Natural killer cell (primary cell): Measurements from ENCODE around the gene RASGEF1C. TPM values are rescaled to one million over a fixed set of nuclear protein-coding genes. Genes with fewer than 3 reads are reported as not detected.

ENCODE experiments used
- ATAC-seq, 3 donors: fragments of 150-1000 bp in 2 of 3; fragments of 200-7000 bp in 1 of 3; cut with Tn5 transposase; 1 replicate in 1 of 3; 2 replicates in 2 of 3; pipeline ENCODE4 v1.10.0; 2021; ENCODE audit warnings: mild to moderate bottlenecking in 2 of 3, moderate library complexity in 2 of 3
- DNase-seq, 2 donors: peaks; one replicate each; pipeline versions ENCODE4 v3.0.0 to v3.0.0-alpha.2; 2013 to 2021; ENCODE audit warnings: mixed read lengths in 1 of 2
- H3K27ac ChIP-seq: one replicate; pipeline ENCODE4 v1.5.1; 2013; ENCODE audit warnings: mild to moderate bottlenecking, low read length
- H3K27me3 ChIP-seq: one replicate; pipeline ENCODE4 v1.6.1; 2013; ENCODE audit warnings: low read length; ENCODE audit not compliant: control insufficient read depth, insufficient read depth
- H3K36me3 ChIP-seq: one replicate; pipeline ENCODE4 v1.6.1; 2013; ENCODE audit warnings: low read length; ENCODE audit not compliant: control insufficient read depth, insufficient read depth
- H3K4me1 ChIP-seq: one replicate; pipeline ENCODE4 v1.6.1; 2013; ENCODE audit warnings: low read length; ENCODE audit not compliant: control insufficient read depth, insufficient read depth
- H3K4me3 ChIP-seq: one replicate; pipeline ENCODE4 v1.5.1; 2013; ENCODE audit warnings: low read length
- H3K9me3 ChIP-seq: one replicate; pipeline ENCODE4 v1.6.1; 2013; ENCODE audit warnings: low read length; ENCODE audit not compliant: control insufficient read depth, insufficient read depth
- H3K27ac Mint-ChIP-seq, 2 donors: one replicate each; pipeline ENCODE4 v1.8.0; 2022; ENCODE audit warnings: mild to moderate bottlenecking in 2 of 2, mixed read lengths in 2 of 2, moderate library complexity in 1 of 2
- H3K27me3 Mint-ChIP-seq, 2 donors: one replicate each; pipeline ENCODE4 v1.8.0; 2022; ENCODE audit warnings: low read depth in 2 of 2, mixed read lengths in 2 of 2
- H3K36me3 Mint-ChIP-seq: one replicate; pipeline ENCODE4 v1.8.0; 2022; ENCODE audit warnings: mixed read lengths
- H3K4me1 Mint-ChIP-seq, 2 donors: one replicate each; pipeline ENCODE4 v1.8.0; 2022; ENCODE audit warnings: mixed read lengths in 2 of 2
- H3K4me3 Mint-ChIP-seq: one replicate; pipeline ENCODE4 v1.8.0; 2022; ENCODE audit warnings: mild to moderate bottlenecking, moderate library complexity, mixed read lengths
- H3K9me3 Mint-ChIP-seq, 2 donors: one replicate each; pipeline ENCODE4 v1.8.0; 2022; ENCODE audit warnings: mixed read lengths in 2 of 2
- CTCF ChIP-seq: fragments of 200-600 bp; IDR thresholded peaks from one replicate; pipeline ENCODE4 v1.8.0; 2022; ENCODE audit warnings: antibody characterized with exemption
- WGBS: methylation state at CpG from one replicate; pipeline ENCODE4 v1.1.7; 2013; ENCODE audit warnings: missing lambda C conversion rate; ENCODE audit not compliant: insufficient coverage; 5-methylcytosine and 5-hydroxymethylcytosine counted together
- intact Hi-C: fragments of 100-400 bp; cut with micrococcal nuclease; formaldehyde crosslinking; loops from one replicate; pipeline ENCODE4 v1.14.2; 2022
- total RNA-seq, 4 donors: library from RNA; stranded (reverse); fragments of 120-200 nt in 1 of 4; gene quantifications; one replicate each; pipeline versions ENCODE4 v1.2.3 to v1.2.4, GENCODE V29; 2013 to 2022

The RASGEF1C gene
- total RNA-seq, 3 donors from 2014 or later (not counting 1 experiment from before 2014, with no cell fraction given) = not detected

GRCh38 chr5:180056153-180056552 is 152.9 kb downstream of the RASGEF1C start:
- Histone ChIP-seq H3K4me1 (no peaks in the 10 kb centered on the region), H3K27ac (no peak overlapping the region), H3K9me3 (no peaks in the 10 kb centered on the region), H3K27me3 (no peaks in the 10 kb centered on the region), H3K36me3 (no peaks in the 10 kb centered on the region), H3K4me3 (no peak overlapping the region)
- Mint-ChIP-seq H3K4me1 (peaks cover 14 to 26% of the 10 kb centered on the region in 2 donors), H3K9me3 (no peaks in the 10 kb centered on the region), H3K36me3 (no peaks in the 10 kb centered on the region), H3K27ac (no peak overlapping the region), H3K27me3 (no peaks in the 10 kb centered on the region), H3K4me3 (no peak overlapping the region)
- intact Hi-C loops = no loop called here
- no peak for ATAC-seq
- WGBS = 100% methylated on average over 1 of the region's 1 CpG
- DNase-seq = no peak
- TF ChIP-seq CTCF = no peak

- H3K9me3 ChIP-seq = no peaks in the 10 kb centered on the region
- no peaks in the 10 kb centered on the region for H3K4me1 ChIP-seq
- Mint-ChIP-seq H3K4me1 (peaks cover 22 to 32% of the 10 kb centered on the region in 2 donors), H3K27me3 (no peaks in the 10 kb centered on the region), H3K4me3 (no peak overlapping the region), H3K36me3 (no peaks in the 10 kb centered on the region), H3K9me3 (no peaks in the 10 kb centered on the region), H3K27ac (no peak overlapping the region)
- 85% methylated on average over 6 of the region's 6 CpGs for WGBS
- ATAC-seq (no peak), DNase-seq (no peak)
- intact Hi-C loops = no loop called here
- H3K36me3 ChIP-seq = no peaks in the 10 kb centered on the region
- H3K4me3 ChIP-seq = no peak overlapping the region
- H3K27ac ChIP-seq = no peak overlapping the region
- TF ChIP-seq CTCF = no peak
- no peaks in the 10 kb centered on the region for H3K27me3 ChIP-seq
These were observed 154.8 kb downstream of the RASGEF1C start for GRCh38 chr5:180054226-180054625.

- intact Hi-C loops = no loop called here
These were observed 155.9 kb downstream of the RASGEF1C start for GRCh38 chr5:180053061-180053602.

More at GRCh38 chr5:180053061-180053602, 155.9 kb downstream of the RASGEF1C start:
- H3K4me1 ChIP-seq = no peaks in the 10 kb centered on the region
- DNase-seq (no peak), ATAC-seq (no peak)
- no peak overlapping the region for H3K27ac Mint-ChIP-seq
- H3K36me3 ChIP-seq = no peaks in the 10 kb centered on the region
- H3K27me3 Mint-ChIP-seq = no peaks in the 10 kb centered on the region
- H3K36me3 Mint-ChIP-seq = no peaks in the 10 kb centered on the region
- no peak for TF ChIP-seq CTCF
- 97% methylated on average over 8 of the region's 8 CpGs for WGBS
- H3K4me3 Mint-ChIP-seq = no peak overlapping the region
- H3K4me1 Mint-ChIP-seq = peaks cover 29% of the 10 kb centered on the region in 2 donors
- no peaks in the 10 kb centered on the region for H3K9me3 ChIP-seq
- no peaks in the 10 kb centered on the region for H3K9me3 Mint-ChIP-seq
- H3K27ac ChIP-seq = no peak overlapping the region
- H3K4me3 ChIP-seq = no peak overlapping the region
- H3K27me3 ChIP-seq = no peaks in the 10 kb centered on the region
